T47D (cell line): Measurements from ENCODE around the gene SLC2A2.
"Not testable (repeated sequence)": the region's sequence is repeated elsewhere in the genome, so short reads cannot be mapped to it uniquely, and the experiment has no call there.

Source experiments
- DNase-seq, 2 experiments: peaks; one replicate each; pipeline versions ENCODE4 v3.0.0 to v3.0.0-alpha.2; 2011 to 2012; ENCODE audit warnings: low read depth in 1 of 2, low spot score in 1 of 2
- JUND ChIP-seq: IDR thresholded peaks from 2 replicates; pipeline ENCODE4 v1.6.1; 2012; ENCODE audit warnings: low read depth
- in situ Hi-C: cut with HindIII; loops from 2 replicates; pipeline ENCODE4 v1.10.0; 2016; ENCODE audit warnings: low sequenced_read_pairs, low pct_unique_long_range_greater_than_20kb

The SLC2A2 gene

GRCh38 chr3:170997961-170998913, 28.3 kb downstream of the SLC2A2 start:
- in situ Hi-C loops, result no loop called here
- no peak for TF ChIP-seq JUND
- DNase-seq, result no peak

- in situ Hi-C loops, result no loop called here
- peak in 1 of 2 experiments; percentile 24 for DNase-seq
- no peak for TF ChIP-seq JUND
Measured at GRCh38 chr3:170992854-170993253, 33.7 kb downstream of the SLC2A2 start.

GRCh38 chr3:170991664-170992063, 34.9 kb downstream of the SLC2A2 start:
- no peak for TF ChIP-seq JUND
- DNase-seq, result no peak
- in situ Hi-C loops, result no loop called here

- DNase-seq, result peak in 1 of 2 experiments; percentile 39
- no peak for TF ChIP-seq JUND
- in situ Hi-C loops, result no loop called here
Measured at GRCh38 chr3:170989100-170989648, 37.3 kb downstream of the SLC2A2 start.

GRCh38 chr3:170988378-170988777, 38.1 kb downstream of the SLC2A2 start:
- in situ Hi-C loops, result no loop called here
- no peak for TF ChIP-seq JUND
- DNase-seq, result no peak

- in situ Hi-C loops, result no loop called here
- TF ChIP-seq JUND, result no peak
- DNase-seq, result no peak
Measured at GRCh38 chr3:170985304-170985703, 41.2 kb downstream of the SLC2A2 start.

- DNase-seq, result no peak
- in situ Hi-C loops, result no loop called here
- no peak for TF ChIP-seq JUND
Measured at GRCh38 chr3:170982733-170983132, 43.8 kb downstream of the SLC2A2 start.

GRCh38 chr3:170980399-170980798, 46.1 kb downstream of the SLC2A2 start:
- DNase-seq, result no peak
- in situ Hi-C loops, result no loop called here
- no peak for TF ChIP-seq JUND

GRCh38 chr3:170977949-170978745, 48.4 kb downstream of the SLC2A2 start:
- in situ Hi-C loops, result no loop called here
- DNase-seq, result peak in 1 of 2 experiments; percentile 40
- TF ChIP-seq JUND, result no peak

GRCh38 chr3:170976190-170976519, 50.4 kb downstream of the SLC2A2 start:
- TF ChIP-seq JUND, result no peak
- no peak for DNase-seq
- in situ Hi-C loops, result no loop called here

- no peak for DNase-seq
- TF ChIP-seq JUND, result no peak
- in situ Hi-C loops, result no loop called here
Measured at GRCh38 chr3:170975283-170976189, 51.0 kb downstream of the SLC2A2 start.

GRCh38 chr3:170974872-170975271, 51.6 kb downstream of the SLC2A2 start:
- in situ Hi-C loops, result no loop called here
- DNase-seq, result no peak
- TF ChIP-seq JUND, result no peak

- in situ Hi-C loops, DNase-seq: not testable (repeated sequence)
Measured at GRCh38 chr3:170972917-170973316, 53.6 kb downstream of the SLC2A2 start.
